ENCODE results near the gene ARNT2. TPM values are rescaled to one million over a fixed set of nuclear protein-coding genes. Genes with fewer than 3 reads are reported as not detected.

Gene ARNT2
- total and polyA plus RNA-seq, 10 of the 15 experiments (the other 5 are each of a cell fraction or from before 2014, with no cell fraction given), result 0.07 to 0.49 (median 0.09) TPM; not detected in 6

DNA sequence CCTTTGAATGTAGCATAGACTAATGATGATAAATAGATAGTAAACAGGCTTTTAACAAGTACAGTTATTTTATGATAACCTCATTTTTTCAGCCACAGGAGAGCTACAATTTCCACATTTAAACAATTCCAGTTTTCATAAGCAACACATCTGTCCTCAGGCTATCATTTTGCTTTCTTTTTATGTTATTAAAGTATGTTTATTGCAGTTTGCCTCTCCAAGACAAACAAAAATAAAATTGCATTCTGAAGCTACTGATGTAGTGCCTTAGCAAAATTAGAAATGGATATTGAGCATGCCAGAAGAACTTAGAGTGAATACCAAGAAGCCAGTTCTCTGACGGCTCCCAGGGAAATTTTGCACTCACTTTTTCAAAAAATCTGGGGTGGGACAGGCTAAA, 150.4 kb downstream of the ARNT2 start:
- H3K36me3 ChIP-seq (ENCODE audit: control insufficient read depth in 2 of 2, insufficient read depth in 2 of 2, low read length in 1 of 2), result no peaks in the 10 kb centered on the region
- RAD21 ChIA-PET (ENCODE audit: unreplicated experiment), result interaction anchor here (0.8 kb wide), 1 partner anchor 222 kb away, joined by 4 read pairs; no protein-coding TSS in a partner anchor
- no peak overlapping the region for H3K4me2 ChIP-seq (ENCODE audit: control insufficient read depth, insufficient read depth)
- H4K20me1 ChIP-seq (ENCODE audit: control insufficient read depth, insufficient read depth), result no peaks in the 10 kb centered on the region
- intact Hi-C loops (cut with micrococcal nuclease; ENCODE audit: unreplicated experiment), result no loop called here
- H3K9me3 ChIP-seq (replicated peaks; ENCODE audit: control insufficient read depth, insufficient read depth, low read length), result no peaks in the 10 kb centered on the region
- no peaks in the 10 kb centered on the region; a peak in 1 of 4 replicates for H3K27me3 ChIP-seq (replicated peaks in 1 of 2; ENCODE audit: control insufficient read depth in 2 of 2, insufficient read depth in 2 of 2, low read length in 1 of 2)
- H3K9ac ChIP-seq (ENCODE audit: control insufficient read depth, insufficient read depth, low read length), result no peak overlapping the region
- POLR2A ChIA-PET, result no interaction called here
- in situ Hi-C loops (cut with MboI), result no loop called here
- SMC1A ChIA-PET (ENCODE audit: uncharacterized antibody, unreplicated experiment), result no interaction called here
- no peak overlapping the region for H3K27ac ChIP-seq (ENCODE audit: control insufficient read depth, insufficient read depth)
- WGBS (ENCODE audit: insufficient coverage, insufficient replicate concordance, low lambda C conversion rate, missing lambda C conversion rate), result 30% methylated on average over 1 of the region's 1 CpG
- peaks cover 7% of the 10 kb centered on the region for H3K4me1 ChIP-seq (ENCODE audit: control insufficient read depth, insufficient read depth, low read length)
- DNase-seq (ENCODE audit: low read depth, low spot score) (no peak), ATAC-seq (no peak), FAIRE-seq (no peak)
- no peak for TF ChIP-seq TCF12 (IDR thresholded peaks at IDR 0.05; ENCODE audit: low read depth, low read length)
- TF ChIP-seq BACH1 (IDR thresholded peaks at IDR 0.05; ENCODE audit: borderline replicate concordance), result no peak
- no peak for TF ChIP-seq SRF (IDR thresholded peaks at IDR 0.05; ENCODE audit: low read depth in 2 of 2, low read length in 2 of 2)
- BruUV-seq (replicated peaks), result no TSS peak
- CTCF ChIA-PET, result interaction anchor here (1.4 to 1.6 kb wide), 2 partner anchors 12 to 222 kb away, joined by 3 to 4 read pairs; no protein-coding TSS in a partner anchor
- H3K79me2 ChIP-seq (ENCODE audit: control insufficient read depth, insufficient read depth, low read length), result no peaks in the 10 kb centered on the region
- H2AFZ ChIP-seq (ENCODE audit: control insufficient read depth, low read depth, low read length), result no peak overlapping the region
- H3K4me3 ChIP-seq, result no peak overlapping the region

- BruUV-seq (replicated peaks), result no TSS peak
- ChIA-PET SMC1A (ENCODE audit: uncharacterized antibody, unreplicated experiment) (no interaction called here), CTCF (no interaction called here), RAD21 (ENCODE audit: unreplicated experiment) (no interaction called here), POLR2A (no interaction called here)
- Histone ChIP-seq H3K79me2 (ENCODE audit: control insufficient read depth, insufficient read depth, low read length) (no peaks in the 10 kb centered on the region), H3K36me3 (ENCODE audit: control insufficient read depth in 2 of 2, insufficient read depth in 2 of 2, low read length in 1 of 2) (no peaks in the 10 kb centered on the region), H3K9ac (ENCODE audit: control insufficient read depth, insufficient read depth, low read length) (no peak overlapping the region), H3K4me1 (ENCODE audit: control insufficient read depth, insufficient read depth, low read length) (no peaks in the 10 kb centered on the region), H3K4me3 (no peak overlapping the region), H3K9me3 (replicated peaks; ENCODE audit: control insufficient read depth, insufficient read depth, low read length) (no peaks in the 10 kb centered on the region), H3K27me3 (replicated peaks in 1 of 2; ENCODE audit: control insufficient read depth in 2 of 2, insufficient read depth in 2 of 2, low read length in 1 of 2) (no peaks in the 10 kb centered on the region), H3K4me2 (ENCODE audit: control insufficient read depth, insufficient read depth) (no peak overlapping the region), H4K20me1 (ENCODE audit: control insufficient read depth, insufficient read depth) (no peaks in the 10 kb centered on the region), H3K27ac (ENCODE audit: control insufficient read depth, insufficient read depth) (no peak overlapping the region), H2AFZ (ENCODE audit: control insufficient read depth, low read depth, low read length) (no peak overlapping the region)
- 33% methylated on average over 7 of the region's 7 CpGs for WGBS (ENCODE audit: insufficient coverage, insufficient replicate concordance, low lambda C conversion rate, missing lambda C conversion rate)
- DNase-seq (ENCODE audit: low read depth, low spot score) (no peak), FAIRE-seq (no peak), ATAC-seq (no peak)
- in situ Hi-C loops (cut with MboI) (no loop called here), intact Hi-C loops (cut with micrococcal nuclease; ENCODE audit: unreplicated experiment) (no loop called here)
- TF ChIP-seq FOXM1 (IDR thresholded peaks at IDR 0.05; ENCODE audit: low read depth, low read length) (no peak), BCL11A (IDR thresholded peaks at IDR 0.05; ENCODE audit: low read depth, low read length) (no peak), ZNF622 (IDR thresholded peaks at IDR 0.05) (no peak), SMARCA5 (IDR thresholded peaks at IDR 0.05) (no peak), BMI1 (IDR thresholded peaks at IDR 0.05; ENCODE audit: borderline replicate concordance) (no peak), SMAD1 (IDR thresholded peaks at IDR 0.05; ENCODE audit: low read depth, partially characterized antibody) (no peak), PAX8 (IDR thresholded peaks at IDR 0.05) (no peak), SMAD5 (IDR thresholded peaks at IDR 0.05; ENCODE audit: low read depth) (no peak), SREBF1 (IDR thresholded peaks at IDR 0.05; ENCODE audit: low read length) (no peak)
- TF ChIP-seq, protein P1, sequence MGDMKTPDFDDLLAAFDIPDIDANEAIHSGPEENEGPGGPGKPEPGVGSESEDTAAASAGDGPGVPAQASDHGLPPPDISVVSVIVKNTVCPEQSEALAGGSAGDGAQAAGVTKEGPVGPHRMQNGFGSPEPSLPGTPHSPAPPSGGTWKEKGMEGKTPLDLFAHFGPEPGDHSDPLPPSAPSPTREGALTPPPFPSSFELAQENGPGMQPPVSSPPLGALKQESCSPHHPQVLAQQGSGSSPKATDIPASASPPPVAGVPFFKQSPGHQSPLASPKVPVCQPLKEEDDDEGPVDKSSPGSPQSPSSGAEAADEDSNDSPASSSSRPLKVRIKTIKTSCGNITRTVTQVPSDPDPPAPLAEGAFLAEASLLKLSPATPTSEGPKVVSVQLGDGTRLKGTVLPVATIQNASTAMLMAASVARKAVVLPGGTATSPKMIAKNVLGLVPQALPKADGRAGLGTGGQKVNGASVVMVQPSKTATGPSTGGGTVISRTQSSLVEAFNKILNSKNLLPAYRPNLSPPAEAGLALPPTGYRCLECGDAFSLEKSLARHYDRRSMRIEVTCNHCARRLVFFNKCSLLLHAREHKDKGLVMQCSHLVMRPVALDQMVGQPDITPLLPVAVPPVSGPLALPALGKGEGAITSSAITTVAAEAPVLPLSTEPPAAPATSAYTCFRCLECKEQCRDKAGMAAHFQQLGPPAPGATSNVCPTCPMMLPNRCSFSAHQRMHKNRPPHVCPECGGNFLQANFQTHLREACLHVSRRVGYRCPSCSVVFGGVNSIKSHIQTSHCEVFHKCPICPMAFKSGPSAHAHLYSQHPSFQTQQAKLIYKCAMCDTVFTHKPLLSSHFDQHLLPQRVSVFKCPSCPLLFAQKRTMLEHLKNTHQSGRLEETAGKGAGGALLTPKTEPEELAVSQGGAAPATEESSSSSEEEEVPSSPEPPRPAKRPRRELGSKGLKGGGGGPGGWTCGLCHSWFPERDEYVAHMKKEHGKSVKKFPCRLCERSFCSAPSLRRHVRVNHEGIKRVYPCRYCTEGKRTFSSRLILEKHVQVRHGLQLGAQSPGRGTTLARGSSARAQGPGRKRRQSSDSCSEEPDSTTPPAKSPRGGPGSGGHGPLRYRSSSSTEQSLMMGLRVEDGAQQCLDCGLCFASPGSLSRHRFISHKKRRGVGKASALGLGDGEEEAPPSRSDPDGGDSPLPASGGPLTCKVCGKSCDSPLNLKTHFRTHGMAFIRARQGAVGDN (IDR thresholded peaks at IDR 0.05), result no peak
- TF ChIP-seq, protein P2, sequence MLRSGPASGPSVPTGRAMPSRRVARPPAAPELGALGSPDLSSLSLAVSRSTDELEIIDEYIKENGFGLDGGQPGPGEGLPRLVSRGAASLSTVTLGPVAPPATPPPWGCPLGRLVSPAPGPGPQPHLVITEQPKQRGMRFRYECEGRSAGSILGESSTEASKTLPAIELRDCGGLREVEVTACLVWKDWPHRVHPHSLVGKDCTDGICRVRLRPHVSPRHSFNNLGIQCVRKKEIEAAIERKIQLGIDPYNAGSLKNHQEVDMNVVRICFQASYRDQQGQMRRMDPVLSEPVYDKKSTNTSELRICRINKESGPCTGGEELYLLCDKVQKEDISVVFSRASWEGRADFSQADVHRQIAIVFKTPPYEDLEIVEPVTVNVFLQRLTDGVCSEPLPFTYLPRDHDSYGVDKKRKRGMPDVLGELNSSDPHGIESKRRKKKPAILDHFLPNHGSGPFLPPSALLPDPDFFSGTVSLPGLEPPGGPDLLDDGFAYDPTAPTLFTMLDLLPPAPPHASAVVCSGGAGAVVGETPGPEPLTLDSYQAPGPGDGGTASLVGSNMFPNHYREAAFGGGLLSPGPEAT (IDR thresholded peaks at IDR 0.05; ENCODE audit: low read depth), result no peak
These were observed 152.6 kb downstream of the ARNT2 start for GRCh38 chr15:80556694-80557367.

Data from GM12878 (cell line).